Activated T-helper 1 cell treated with anti-CD3 and anti-CD28 coated beads, Interleukin-2, amount 50 U/mL, for 16 hours (primary cell): ENCODE measurements around the gene MGMT.

ENCODE experiments used
- DNase-seq, 2 donors: peaks; one replicate each; pipeline ENCODE4 v3.0.0-alpha.2; 2020; ENCODE audit warnings: low read depth in 1 of 2, low spot score in 1 of 2

MGMT gene

GRCh38 chr10:129680661-129681344 is 213.8 kb downstream of the MGMT start:
- DNase-seq = no peak

- no peak for DNase-seq
Observed at GRCh38 chr10:129681856-129682255, 214.8 kb downstream of the MGMT start.

- DNase-seq = no peak
Observed at GRCh38 chr10:129683519-129683918, 216.5 kb downstream of the MGMT start.

GRCh38 chr10:129683920-129684319 is 216.9 kb downstream of the MGMT start:
- DNase-seq = no peak

GRCh38 chr10:129685271-129685670 is 218.2 kb downstream of the MGMT start:
- no peak for DNase-seq

GRCh38 chr10:129689671-129690071 is 222.6 kb downstream of the MGMT start:
- no peak for DNase-seq

- DNase-seq = no peak
Observed at GRCh38 chr10:129690248-129691070, 223.4 kb downstream of the MGMT start.

- no peak for DNase-seq
Observed at GRCh38 chr10:129692695-129693094, 225.7 kb downstream of the MGMT start.

GRCh38 chr10:129693382-129693781 is 226.3 kb downstream of the MGMT start:
- DNase-seq = no peak

GRCh38 chr10:129694184-129694583 is 227.1 kb downstream of the MGMT start:
- no peak for DNase-seq

- DNase-seq = no peak
Observed at GRCh38 chr10:129694691-129695243, 227.7 kb downstream of the MGMT start.

GRCh38 chr10:129695671-129696070 is 228.6 kb downstream of the MGMT start:
- no peak for DNase-seq

GRCh38 chr10:129696636-129697035 is 229.6 kb downstream of the MGMT start:
- DNase-seq = no peak

- DNase-seq = no peak
Observed at GRCh38 chr10:129697463-129698247, 230.6 kb downstream of the MGMT start.

- no peak for DNase-seq
Observed at GRCh38 chr10:129699722-129700340, 232.8 kb downstream of the MGMT start.

GRCh38 chr10:129702605-129703004 is 235.6 kb downstream of the MGMT start:
- no peak for DNase-seq

GRCh38 chr10:129703287-129704137 is 236.5 kb downstream of the MGMT start:
- DNase-seq = no peak

GRCh38 chr10:129704225-129704624 is 237.2 kb downstream of the MGMT start:
- no peak for DNase-seq

GRCh38 chr10:129704786-129705525 is 237.9 kb downstream of the MGMT start:
- DNase-seq = no peak
